Ovary (tissue), 9 donors: ENCODE measurements around the gene NHLRC1. TPM values are rescaled to one million over a fixed set of nuclear protein-coding genes. Genes with fewer than 3 reads are reported as not detected.

Source experiments
- DNase-seq, 5 donors: peaks; one replicate each; pipeline ENCODE4 v3.0.0-alpha.2; 2019 to 2020
- H3K27ac ChIP-seq, 2 donors: fragments of 200-600 bp; one replicate each; pipeline versions ENCODE4 v1.5.1 to v1.8.0; 2019 to 2022
- H3K27me3 ChIP-seq: fragments of 200-600 bp; one replicate; pipeline ENCODE4 v1.8.0; 2022
- H3K36me3 ChIP-seq: fragments of 200-600 bp; sonication (generic); one replicate; pipeline ENCODE4 v1.5.1; 2019
- H3K4me1 ChIP-seq: one replicate; pipeline ENCODE4 v1.8.1; 2013; ENCODE audit warnings: mild to moderate bottlenecking, moderate library complexity; ENCODE audit not compliant: insufficient read depth
- H3K4me3 ChIP-seq: fragments of 200-600 bp; sonication (generic); one replicate; pipeline ENCODE4 v1.5.1; 2017
- H3K9me3 ChIP-seq, 2 donors: fragments of 200-600 bp in 1 of 2; sonication (generic) in 1 of 2; one replicate each; pipeline versions ENCODE4 v1.5.1 to v1.8.1; 2013 to 2019; ENCODE audit warnings: mild to moderate bottlenecking in 1 of 2, moderate library complexity in 1 of 2
- CTCF ChIP-seq, 3 donors: fragments of 450-650 bp in 2 of 3; fragments of 200-600 bp in 1 of 3; IDR thresholded peaks; one replicate each; pipeline versions ENCODE4 v1.5.1 to v1.8.0; 2016 to 2022; ENCODE audit warnings: antibody characterized with exemption in 3 of 3, mild to moderate bottlenecking in 1 of 3
- EP300 ChIP-seq: sonication (generic); formaldehyde crosslinking; IDR thresholded peaks from one replicate; pipeline ENCODE4 v1.6.1; 2017; ENCODE audit warnings: antibody characterized with exemption
- POLR2A ChIP-seq: fragments of 450-650 bp; IDR thresholded peaks from one replicate; pipeline ENCODE4 v1.6.1; 2017; ENCODE audit warnings: antibody characterized with exemption, mild to moderate bottlenecking, moderate library complexity
- WGBS, 3 donors: extraction: QIAGEN DNeasy Blood & Tissue Kit in 1 of 3; methylation state at CpG; one replicate each; pipeline versions ENCODE4 v1.1.5 to v1.1.7; 2013 to 2017; 5-methylcytosine and 5-hydroxymethylcytosine counted together
- intact Hi-C, 4 donors: fragments of 100-400 bp; cut with DNase I; formaldehyde crosslinking; loops; one replicate each; pipeline versions ENCODE4 v1.11.0 to v1.15.1; 2022 to 2023
- polyA plus RNA-seq, 2 donors: library from polyadenylated mRNA; stranded (reverse); fragments of 200-250 nt in 1 of 2; fragments of 350-450 nt in 1 of 2; fragmentation: Illumina TruSeq in 1 of 2; extraction: RNeasy Lipid Tissue Mini Kit (QIAGEN cat#74804) in 1 of 2; gene quantifications; one replicate each; pipeline ENCODE4 v1.2.3, GENCODE V29; 2013 to 2014
- total RNA-seq, 7 donors: library from RNA; depleted of rRNA in 2 of 7; stranded (reverse); fragments of >200 nt in 2 of 7; fragmentation: NEBNext Ultra II Directional in 3 of 7; extraction: Animal tissue kit (Norgen Biotek cat#: 25700) in 3 of 7; gene quantifications; one replicate each; pipeline versions ENCODE4 v1.1.0 to v1.2.4, GENCODE V29; 2016 to 2023
- donor health status: DM: no; HTN: no; CAD: no; lungs with moderate emphysema.
- donor health status: DM: no; HTN: no; CAD: no.
- donor health status: Bipolar disorder and iron deficiency.
- donor health status: DM: yes; HTN: yes; CAD: no.
- donor health status: DM: no; HTN: no; CAD: no.
- donor health status: DM: yes; HTN: yes; CAD: no.

Gene NHLRC1
- total and polyA plus RNA-seq, 9 donors: 0.46 to 1.7 (median 1.2) TPM

GRCh38 chr6:18142591-18142861 lies 20.0 kb upstream of the NHLRC1 start:
- no peak for TF ChIP-seq CTCF (IDR thresholded peaks at IDR 0.05)
- TF ChIP-seq EP300: no peak
- TF ChIP-seq POLR2A: no peak
- DNase-seq: no peak
- H3K4me3 ChIP-seq: no peak overlapping the region
- intact Hi-C loops: no loop called here
- H3K27ac ChIP-seq: no peak overlapping the region
- H3K36me3 ChIP-seq: no peaks in the 10 kb centered on the region
- WGBS, 3 donors: 93 to 98% (median 95%) methylated on average over 3 of the region's 3 CpGs
- no peaks in the 10 kb centered on the region for H3K27me3 ChIP-seq
- no peaks in the 10 kb centered on the region for H3K4me1 ChIP-seq
- no peaks in the 10 kb centered on the region for H3K9me3 ChIP-seq

- intact Hi-C loops: no loop called here
- Histone ChIP-seq H3K36me3 (no peaks in the 10 kb centered on the region), H3K27ac (no peak overlapping the region), H3K4me3 (no peak overlapping the region), H3K4me1 (no peaks in the 10 kb centered on the region), H3K27me3 (no peaks in the 10 kb centered on the region), H3K9me3 (no peaks in the 10 kb centered on the region)
- WGBS, 3 donors: 82 to 92% (median 85%) methylated on average over 13 of the region's 13 CpGs
- no peak for TF ChIP-seq POLR2A
- no peak for TF ChIP-seq EP300
- TF ChIP-seq CTCF (IDR thresholded peaks at IDR 0.05): no peak
- DNase-seq: no peak
These were observed 19.5 kb upstream of the NHLRC1 start for GRCh38 chr6:18141805-18142590.

- intact Hi-C loops: no loop called here
- Histone ChIP-seq H3K36me3 (no peaks in the 10 kb centered on the region), H3K9me3 (no peaks in the 10 kb centered on the region), H3K4me3 (no peak overlapping the region), H3K27ac (no peak overlapping the region), H3K4me1 (no peaks in the 10 kb centered on the region), H3K27me3 (no peaks in the 10 kb centered on the region)
- DNase-seq: no peak
- WGBS, 3 donors: 89 to 91% (median 90%) methylated on average over 6 of the region's 6 CpGs
- TF ChIP-seq POLR2A: no peak
These were observed 17.6 kb upstream of the NHLRC1 start for GRCh38 chr6:18139935-18140621.

- Histone ChIP-seq H3K36me3 (no peaks in the 10 kb centered on the region), H3K4me3 (no peak overlapping the region), H3K27me3 (no peaks in the 10 kb centered on the region), H3K9me3 (no peaks in the 10 kb centered on the region), H3K27ac (no peak overlapping the region), H3K4me1 (no peaks in the 10 kb centered on the region)
- intact Hi-C loops: no loop called here
- TF ChIP-seq CTCF (IDR thresholded peaks at IDR 0.05) (no peak), EP300 (no peak), POLR2A (no peak)
- DNase-seq: no peak
- 89 to 94% (median 91%) methylated on average over 5 of the region's 5 CpGs for WGBS, 3 donors
These were observed 16.4 kb upstream of the NHLRC1 start for GRCh38 chr6:18138906-18139305.

- intact Hi-C loops: no loop called here
- Histone ChIP-seq H3K4me1 (no peaks in the 10 kb centered on the region), H3K27ac (no peak overlapping the region), H3K36me3 (no peaks in the 10 kb centered on the region), H3K9me3 (no peaks in the 10 kb centered on the region), H3K4me3 (no peak overlapping the region), H3K27me3 (no peaks in the 10 kb centered on the region)
- TF ChIP-seq CTCF (IDR thresholded peaks at IDR 0.05): no peak
- TF ChIP-seq EP300: no peak
- no peak for TF ChIP-seq POLR2A
- no peak for DNase-seq
- 95 to 96% (median 95%) methylated on average over 10 of the region's 10 CpGs for WGBS, 3 donors
These were observed 13.8 kb upstream of the NHLRC1 start for GRCh38 chr6:18136260-18136659.
